Activated T-helper 17 cell treated with anti-CD3 and anti-CD28 coated beads, Interleukin-2, amount 50 U/mL, for 72 hours (primary cell): ENCODE measurements around the gene BHLHE41. TPM values are rescaled to one million over a fixed set of nuclear protein-coding genes. Genes with fewer than 3 reads are reported as not detected.

Source experiments
- ATAC-seq: fragments of 150-1000 bp; cut with Tn5 transposase; replicated peaks from 2 replicates; pipeline ENCODE4 v1.10.0; 2021; ENCODE audit warnings: mild to moderate bottlenecking, moderate library complexity
- H3K27ac Mint-ChIP-seq: one replicate; pipeline ENCODE4 v1.8.0; 2022; ENCODE audit warnings: mixed read lengths
- H3K27me3 Mint-ChIP-seq: one replicate; pipeline ENCODE4 v1.8.0; 2022; ENCODE audit warnings: mixed read lengths
- H3K36me3 Mint-ChIP-seq: one replicate; pipeline ENCODE4 v1.8.0; 2022; ENCODE audit warnings: low read depth, mild to moderate bottlenecking, mixed read lengths
- H3K4me1 Mint-ChIP-seq: one replicate; pipeline ENCODE4 v1.8.0; 2022; ENCODE audit warnings: mixed read lengths
- H3K4me3 Mint-ChIP-seq: one replicate; pipeline ENCODE4 v1.8.0; 2022; ENCODE audit warnings: mild to moderate bottlenecking, mixed read lengths
- H3K9me3 Mint-ChIP-seq: one replicate; pipeline ENCODE4 v1.8.0; 2022; ENCODE audit warnings: mixed read lengths
- total RNA-seq, 2 donors: library from RNA; stranded (reverse); gene quantifications; one replicate each; pipeline ENCODE4 v1.2.3, GENCODE V29; 2022

The BHLHE41 gene
- not detected for total RNA-seq

DNA sequence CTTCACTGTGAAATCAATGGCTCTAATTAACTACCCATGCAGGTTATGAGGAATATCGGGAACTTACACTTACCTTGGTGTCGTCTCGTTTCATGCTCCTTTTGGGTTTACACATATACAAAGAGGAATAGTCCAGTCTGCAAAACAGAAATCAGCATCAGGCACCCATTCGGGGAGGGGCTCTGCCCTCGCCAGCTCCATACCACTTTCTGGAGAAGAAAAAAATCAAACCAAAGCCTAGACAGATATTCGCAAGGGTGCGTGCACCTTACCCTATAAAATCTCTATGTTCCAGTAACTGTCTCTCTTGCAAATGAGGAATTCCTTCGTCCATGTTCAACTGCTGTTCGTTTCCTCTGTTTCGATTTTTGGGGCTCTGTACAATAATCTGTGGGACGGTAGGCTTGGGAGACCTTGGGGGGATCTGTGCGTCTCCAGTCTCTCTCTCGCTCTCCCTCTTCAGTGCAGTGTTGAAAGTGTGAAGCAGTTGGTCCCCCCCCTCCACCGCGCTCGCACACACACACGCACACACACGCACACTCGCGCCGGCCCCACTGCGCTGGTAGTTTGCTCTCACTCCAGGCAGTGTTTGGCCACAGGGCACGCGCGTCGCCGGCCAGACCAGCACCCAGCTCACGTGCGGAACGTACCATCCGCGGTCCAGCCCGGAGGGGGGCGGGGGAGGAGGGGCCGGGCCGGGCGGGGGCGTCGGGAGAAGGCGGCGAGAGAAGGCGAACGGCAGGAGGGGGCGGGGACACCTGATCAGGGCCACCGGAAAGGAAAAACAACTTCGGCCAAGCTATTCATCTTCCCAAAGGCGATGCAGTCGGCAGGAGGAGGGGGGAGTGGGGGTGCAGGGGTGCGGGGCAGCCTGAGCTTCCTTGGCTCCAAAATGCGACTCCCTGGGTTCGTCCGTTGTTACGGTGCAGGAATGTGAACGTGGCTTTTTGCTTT, at the start of gene BHLHE41:
Gene BHLHE41, minus strand, starts transcription at position 592 of the 954 bp plus-strand sequence. Its CDS starts 258 bp downstream, at position 334.
- no peak for ATAC-seq
- Mint-ChIP-seq H3K36me3 (no peaks in the 10 kb centered on the region), H3K4me1 (peaks cover 19% of the 10 kb centered on the region), H3K27me3 (peaks cover 73% of the 10 kb centered on the region), H3K4me3 (peak within 1 kb of the TSS; percentile 82), H3K27ac (no peak within 1 kb of the TSS), H3K9me3 (no peaks in the 10 kb centered on the region)

GRCh38 chr12:26172946-26173552, 48.2 kb upstream of the BHLHE41 start:
- H3K4me1 Mint-ChIP-seq: no peaks in the 10 kb centered on the region
- H3K4me3 Mint-ChIP-seq: no peak overlapping the region
- no peaks in the 10 kb centered on the region for H3K9me3 Mint-ChIP-seq
- no peaks in the 10 kb centered on the region for H3K36me3 Mint-ChIP-seq
- no peak for ATAC-seq
- no peak overlapping the region for H3K27ac Mint-ChIP-seq
- peaks cover 34% of the 10 kb centered on the region for H3K27me3 Mint-ChIP-seq

- no peak overlapping the region for H3K4me3 Mint-ChIP-seq
- ATAC-seq: no peak
- peaks cover 36% of the 10 kb centered on the region for H3K27me3 Mint-ChIP-seq
- H3K9me3 Mint-ChIP-seq: no peaks in the 10 kb centered on the region
- no peaks in the 10 kb centered on the region for H3K4me1 Mint-ChIP-seq
- H3K27ac Mint-ChIP-seq: no peak overlapping the region
- H3K36me3 Mint-ChIP-seq: no peaks in the 10 kb centered on the region
Measured at GRCh38 chr12:26172539-26172938, 47.7 kb upstream of the BHLHE41 start.

- no peak for ATAC-seq
- H3K36me3 Mint-ChIP-seq: no peaks in the 10 kb centered on the region
Measured at GRCh38 chr12:26172013-26172412, 47.2 kb upstream of the BHLHE41 start.

DNA sequence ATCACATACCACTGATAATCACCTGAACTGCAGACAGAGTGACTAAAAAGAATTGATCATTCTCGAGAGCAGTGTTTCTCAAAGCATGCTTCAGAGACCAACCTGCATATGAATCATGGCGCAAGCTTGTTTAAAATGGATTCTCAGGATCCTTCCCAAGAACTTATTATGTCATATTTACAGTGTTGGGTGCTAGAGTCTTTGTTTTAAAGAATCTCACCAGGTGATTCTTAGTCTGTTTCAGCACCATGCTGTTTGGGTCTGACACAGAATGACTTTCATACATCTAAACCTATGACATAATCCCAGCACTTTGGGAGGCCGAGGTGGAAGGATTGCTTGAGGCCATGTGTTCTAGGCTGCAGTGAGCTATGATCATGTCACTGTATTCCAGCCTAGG, 39.3 kb upstream of the BHLHE41 start:
- H3K36me3 Mint-ChIP-seq: no peaks in the 10 kb centered on the region
- H3K27ac Mint-ChIP-seq: no peak overlapping the region
- no peaks in the 10 kb centered on the region for H3K9me3 Mint-ChIP-seq
- no peaks in the 10 kb centered on the region for H3K4me1 Mint-ChIP-seq
- no peak overlapping the region for H3K4me3 Mint-ChIP-seq
- no peak for ATAC-seq
- H3K27me3 Mint-ChIP-seq: peaks cover 34% of the 10 kb centered on the region

More at GRCh38 chr12:26172013-26172412, 47.2 kb upstream of the BHLHE41 start:
- no peak overlapping the region for H3K4me3 Mint-ChIP-seq
- peaks cover 36% of the 10 kb centered on the region for H3K27me3 Mint-ChIP-seq
- no peaks in the 10 kb centered on the region for H3K4me1 Mint-ChIP-seq
- H3K27ac Mint-ChIP-seq: no peak overlapping the region
- no peaks in the 10 kb centered on the region for H3K9me3 Mint-ChIP-seq

- ATAC-seq: no peak
- no peaks in the 10 kb centered on the region for H3K4me1 Mint-ChIP-seq
- no peaks in the 10 kb centered on the region for H3K36me3 Mint-ChIP-seq
- no peak overlapping the region for H3K4me3 Mint-ChIP-seq
- no peak overlapping the region for H3K27ac Mint-ChIP-seq
- peaks cover 25% of the 10 kb centered on the region for H3K27me3 Mint-ChIP-seq
- H3K9me3 Mint-ChIP-seq: no peaks in the 10 kb centered on the region
Measured at GRCh38 chr12:26162905-26163304, 38.1 kb upstream of the BHLHE41 start.

DNA sequence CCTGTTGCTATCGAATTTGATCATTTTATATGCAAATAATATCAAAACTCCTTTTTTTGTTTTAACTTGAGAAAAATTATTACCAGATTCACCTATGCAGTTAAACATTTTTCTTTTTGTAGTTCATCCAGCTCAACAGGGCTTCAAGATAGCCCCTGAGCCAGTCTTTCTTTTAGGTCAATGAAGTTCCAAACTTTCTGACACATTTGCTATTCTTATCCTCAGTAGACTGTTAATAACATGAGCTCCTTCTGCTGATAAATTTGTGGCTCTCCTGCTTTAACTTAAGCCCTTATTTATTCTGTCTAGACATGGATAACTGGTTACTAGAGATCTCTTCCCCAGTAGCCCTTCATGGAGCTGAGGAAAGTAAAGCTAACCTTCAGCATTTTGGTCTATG, 37.3 kb upstream of the BHLHE41 start:
- no peak overlapping the region for H3K4me3 Mint-ChIP-seq
- no peak for ATAC-seq
- no peaks in the 10 kb centered on the region for H3K36me3 Mint-ChIP-seq
- peaks cover 25% of the 10 kb centered on the region for H3K27me3 Mint-ChIP-seq
- no peaks in the 10 kb centered on the region for H3K4me1 Mint-ChIP-seq
- H3K9me3 Mint-ChIP-seq: no peaks in the 10 kb centered on the region
- no peak overlapping the region for H3K27ac Mint-ChIP-seq

- no peak overlapping the region for H3K27ac Mint-ChIP-seq
- no peaks in the 10 kb centered on the region for H3K36me3 Mint-ChIP-seq
- no peaks in the 10 kb centered on the region for H3K9me3 Mint-ChIP-seq
- H3K4me3 Mint-ChIP-seq: no peak overlapping the region
- no peak for ATAC-seq
- H3K27me3 Mint-ChIP-seq: peaks cover 18% of the 10 kb centered on the region
- H3K4me1 Mint-ChIP-seq: no peaks in the 10 kb centered on the region
Measured at GRCh38 chr12:26158078-26158764, 33.4 kb upstream of the BHLHE41 start.

GRCh38 chr12:26157001-26157400, 32.2 kb upstream of the BHLHE41 start:
- Mint-ChIP-seq H3K9me3 (no peaks in the 10 kb centered on the region), H3K4me3 (no peak overlapping the region), H3K4me1 (no peaks in the 10 kb centered on the region), H3K27ac (no peak overlapping the region), H3K36me3 (no peaks in the 10 kb centered on the region), H3K27me3 (peaks cover 20% of the 10 kb centered on the region)
- ATAC-seq: no peak

- no peak overlapping the region for H3K4me3 Mint-ChIP-seq
- no peaks in the 10 kb centered on the region for H3K36me3 Mint-ChIP-seq
- H3K9me3 Mint-ChIP-seq: no peaks in the 10 kb centered on the region
- H3K27me3 Mint-ChIP-seq: peaks cover 19% of the 10 kb centered on the region
- H3K27ac Mint-ChIP-seq: no peak overlapping the region
- H3K4me1 Mint-ChIP-seq: no peaks in the 10 kb centered on the region
- no peak for ATAC-seq
Measured at GRCh38 chr12:26156201-26156871, 31.5 kb upstream of the BHLHE41 start.

DNA sequence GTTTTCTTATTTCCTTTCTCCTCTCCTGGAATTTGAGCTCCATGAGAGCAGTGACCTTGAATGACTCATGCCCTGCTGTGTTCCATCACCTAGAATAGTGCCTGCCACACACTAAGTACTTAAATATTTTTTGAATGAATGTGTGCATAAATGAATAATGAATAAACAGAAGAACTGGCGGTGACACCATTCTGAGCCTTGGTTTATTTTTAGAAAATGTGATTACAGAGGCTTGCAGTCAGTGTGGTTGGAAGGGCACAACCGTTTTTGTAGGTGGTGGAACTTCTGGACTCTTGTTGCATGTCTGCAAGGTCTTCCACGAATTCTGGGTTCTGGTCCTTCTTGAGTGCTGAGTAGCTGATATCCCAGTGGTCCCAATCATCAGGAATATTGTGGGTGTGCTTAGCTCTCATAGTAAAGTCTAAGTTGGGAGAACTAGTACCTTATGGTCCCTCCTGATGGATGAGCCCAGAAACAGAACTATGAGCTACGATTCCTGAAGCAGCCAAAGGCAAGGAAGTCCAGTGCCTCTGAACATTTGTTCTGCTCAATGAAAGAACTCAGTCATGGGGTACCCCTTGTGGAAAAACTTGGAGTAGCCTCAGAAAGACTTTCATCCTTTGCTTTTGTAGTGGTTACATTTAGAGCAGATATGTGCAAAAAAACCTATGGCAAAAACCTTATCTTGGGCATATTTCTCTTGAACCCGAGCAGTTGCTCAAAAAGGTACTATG, 28.8 kb upstream of the BHLHE41 start:
- Mint-ChIP-seq H3K4me1 (no peaks in the 10 kb centered on the region), H3K9me3 (no peaks in the 10 kb centered on the region), H3K27me3 (peaks cover 15% of the 10 kb centered on the region), H3K4me3 (no peak overlapping the region), H3K27ac (no peak overlapping the region), H3K36me3 (no peaks in the 10 kb centered on the region)
- ATAC-seq: no peak

DNA sequence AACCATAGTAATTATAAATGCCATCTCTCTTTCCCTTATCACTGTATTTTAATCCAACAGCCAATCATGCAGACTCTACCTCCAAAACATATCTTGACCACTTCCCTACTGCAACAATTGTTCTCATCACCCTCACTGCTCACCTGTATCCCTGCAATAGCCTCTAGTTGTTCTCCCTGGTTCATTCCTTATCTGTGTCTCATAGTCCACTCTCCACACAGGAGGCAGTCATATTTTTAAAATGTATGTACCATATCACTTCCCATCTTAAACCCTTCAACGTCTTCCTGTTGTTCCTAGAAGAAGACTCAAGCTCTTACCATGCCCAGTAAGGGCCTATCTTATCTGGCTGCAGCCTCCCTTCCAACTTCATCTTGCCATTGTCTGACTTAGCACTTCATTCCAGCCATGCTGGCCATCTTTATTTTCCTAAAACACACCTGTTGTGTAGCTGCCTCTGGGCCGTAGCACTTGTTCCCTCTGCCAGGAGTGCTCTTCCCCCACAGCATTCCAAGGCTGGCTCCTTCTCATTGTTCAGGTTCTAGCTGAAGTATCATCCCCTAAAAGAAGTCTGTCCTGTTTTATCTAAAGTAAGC, 27.8 kb upstream of the BHLHE41 start:
- ATAC-seq: no peak
- Mint-ChIP-seq H3K36me3 (no peaks in the 10 kb centered on the region), H3K27ac (no peak overlapping the region), H3K9me3 (no peaks in the 10 kb centered on the region), H3K4me3 (no peak overlapping the region), H3K4me1 (no peaks in the 10 kb centered on the region), H3K27me3 (peaks cover 18% of the 10 kb centered on the region)

DNA sequence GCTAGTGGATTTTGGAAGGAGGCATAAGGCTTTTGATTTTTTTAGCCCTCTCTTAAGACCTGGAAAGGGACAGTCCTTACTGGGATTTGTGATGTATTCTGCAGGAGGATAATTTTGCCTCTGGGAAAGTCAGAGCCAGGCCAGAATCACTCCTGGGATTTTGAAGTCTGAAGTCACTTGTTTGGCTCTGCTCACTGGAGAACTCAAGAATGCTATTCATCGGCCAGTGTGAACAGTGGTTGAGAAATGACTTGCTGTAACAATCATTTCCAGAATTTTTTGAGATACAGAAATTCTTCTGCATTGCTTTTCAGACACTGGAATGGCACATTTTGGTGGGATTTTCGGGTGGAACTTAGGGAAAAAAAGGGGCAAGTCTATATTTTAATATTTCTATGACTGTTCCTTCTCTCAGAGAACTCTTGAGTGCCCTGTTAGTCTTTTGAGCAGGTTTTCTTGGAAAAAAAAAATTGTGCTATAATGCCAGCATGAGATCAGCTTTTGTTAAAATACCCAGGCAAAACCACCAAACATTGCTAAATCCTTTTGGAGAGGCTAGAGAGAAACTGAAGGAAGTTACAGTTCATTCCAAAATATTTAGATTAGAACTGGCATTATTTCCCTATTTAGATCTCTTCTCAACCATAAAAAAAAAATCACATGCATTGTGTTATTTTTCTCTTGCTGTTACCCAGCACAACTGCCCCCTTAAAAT, 26.1 kb upstream of the BHLHE41 start:
- no peak for ATAC-seq
- no peaks in the 10 kb centered on the region for H3K36me3 Mint-ChIP-seq
- H3K4me3 Mint-ChIP-seq: no peak overlapping the region
- peaks cover 20% of the 10 kb centered on the region for H3K27me3 Mint-ChIP-seq
- H3K27ac Mint-ChIP-seq: no peak overlapping the region
- H3K9me3 Mint-ChIP-seq: no peaks in the 10 kb centered on the region
- no peaks in the 10 kb centered on the region for H3K4me1 Mint-ChIP-seq
